Stimulated activated effector memory CD8-positive, alpha-beta T cell treated with anti-CD3 and anti-CD28 coated beads, Interleukin-12 subunit alpha, Interleukin-12 subunit beta, amount 100 ng/mL, for 72 hours (primary cell): ENCODE results near the gene ANKRD49.
"Not testable (repeated sequence)": the region's sequence is repeated elsewhere in the genome, so short reads cannot be mapped to it uniquely, and the experiment has no call there.

Experiments used
- ATAC-seq: fragments of 150-1000 bp; cut with Tn5 transposase; 2 replicates; pipeline ENCODE4 v1.10.0; 2021
- DNase-seq, 2 donors: peaks; one replicate each; pipeline ENCODE4 v3.0.0; 2021 to 2022; ENCODE audit warnings: low spot score in 2 of 2
- H3K27ac Mint-ChIP-seq: one replicate; pipeline ENCODE4 v1.8.0; 2022; ENCODE audit warnings: mild to moderate bottlenecking, mixed read lengths
- H3K36me3 Mint-ChIP-seq: one replicate; pipeline ENCODE4 v1.8.0; 2022; ENCODE audit warnings: mild to moderate bottlenecking, mixed read lengths
- H3K4me1 Mint-ChIP-seq: one replicate; pipeline ENCODE4 v1.8.0; 2022; ENCODE audit warnings: mixed read lengths
- H3K4me3 Mint-ChIP-seq: one replicate; pipeline ENCODE4 v1.8.0; 2022; ENCODE audit warnings: mild to moderate bottlenecking, mixed read lengths
- H3K9me3 Mint-ChIP-seq: one replicate; pipeline ENCODE4 v1.8.0; 2022; ENCODE audit warnings: mixed read lengths

The ANKRD49 gene

DNA sequence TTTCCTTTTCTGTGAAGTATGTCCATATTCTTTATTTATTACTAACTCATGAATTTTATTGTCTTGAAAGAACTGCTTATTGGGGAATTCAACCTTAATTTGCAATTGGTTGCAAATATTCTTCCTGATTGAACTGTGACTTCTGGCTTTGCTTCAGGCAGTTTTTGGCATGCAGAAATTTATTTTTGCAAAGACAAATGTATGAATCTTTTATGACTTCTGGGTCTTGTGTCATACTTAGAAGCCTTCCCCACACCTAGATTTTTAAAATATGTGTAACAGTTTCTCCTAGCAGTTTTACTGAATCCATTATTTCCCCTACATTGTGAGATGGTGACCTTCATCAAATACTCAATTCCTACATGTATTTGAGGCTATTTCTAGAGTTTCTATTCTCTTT lies 12.4 kb upstream of the ANKRD49 start:
- Mint-ChIP-seq H3K4me1 (peaks cover under 1% of the 10 kb centered on the region), H3K36me3 (peaks cover 97% of the 10 kb centered on the region)
- no peak for DNase-seq

DNA sequence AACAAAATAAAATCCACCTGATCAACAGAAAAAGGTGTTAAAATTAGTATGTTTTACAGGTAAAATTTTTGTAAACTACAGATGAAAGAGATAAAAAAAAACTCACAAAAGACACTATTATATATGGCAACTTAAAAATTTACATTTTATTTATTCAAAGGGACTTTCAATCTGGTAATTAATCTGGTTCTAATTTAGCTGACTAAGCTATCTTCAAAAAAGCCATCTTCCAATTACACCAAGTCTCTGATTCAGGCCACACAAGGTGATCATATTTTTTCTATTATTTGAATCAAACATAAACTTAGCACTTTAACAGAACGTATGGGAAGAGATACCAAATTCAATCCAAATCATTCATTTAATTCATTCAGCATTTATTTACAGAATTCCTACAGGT lies 7.7 kb upstream of the ANKRD49 start:
- no peak for ATAC-seq
- Mint-ChIP-seq H3K4me1 (peaks cover 6% of the 10 kb centered on the region), H3K27ac (no peak overlapping the region), H3K4me3 (no peak overlapping the region), H3K9me3 (no peaks in the 10 kb centered on the region), H3K36me3 (peaks cover 94% of the 10 kb centered on the region)
- no peak for DNase-seq

More for the DNA sequence above, 12.4 kb upstream of the ANKRD49 start:
- ATAC-seq = no peak
- Mint-ChIP-seq H3K9me3 (no peaks in the 10 kb centered on the region), H3K27ac (no peak overlapping the region), H3K4me3 (no peak overlapping the region)

DNA sequence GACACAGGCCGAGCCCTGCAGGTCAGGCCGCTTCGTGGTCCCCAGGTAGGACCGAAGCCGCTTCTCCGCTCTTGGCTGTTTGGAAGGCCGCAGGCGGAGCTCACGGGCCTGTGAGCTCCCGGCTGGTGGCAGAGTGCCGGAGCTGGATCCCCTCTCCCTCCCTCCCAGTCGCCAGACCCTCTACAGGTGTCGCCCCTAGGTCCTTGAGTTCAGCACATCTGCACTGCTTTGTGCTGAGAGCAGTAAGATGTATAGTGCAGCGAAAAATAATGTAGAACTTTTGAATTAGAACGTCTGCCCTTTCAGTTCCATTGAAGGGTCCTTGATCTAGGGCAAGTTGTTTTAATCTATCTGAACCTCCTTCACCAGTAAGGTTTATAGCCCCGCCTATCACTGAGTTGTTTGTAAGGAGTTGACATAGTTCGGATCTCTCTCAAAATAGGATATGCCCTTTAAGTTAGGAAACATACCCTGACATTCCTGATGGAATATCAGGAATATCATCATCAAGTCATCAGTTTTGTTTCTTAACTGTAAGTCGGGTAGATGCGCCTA lies 419 bp downstream of the ANKRD49 start:
- ATAC-seq (peak; percentile 80), DNase-seq (no peak)
- H3K4me1 Mint-ChIP-seq = peaks cover 17% of the 10 kb centered on the region
- peak overlapping the region; percentile 99 for H3K27ac Mint-ChIP-seq
- no peaks in the 10 kb centered on the region for H3K9me3 Mint-ChIP-seq
- peak overlapping the region; percentile 94 for H3K4me3 Mint-ChIP-seq
- H3K36me3 Mint-ChIP-seq = peaks cover 49% of the 10 kb centered on the region

DNA sequence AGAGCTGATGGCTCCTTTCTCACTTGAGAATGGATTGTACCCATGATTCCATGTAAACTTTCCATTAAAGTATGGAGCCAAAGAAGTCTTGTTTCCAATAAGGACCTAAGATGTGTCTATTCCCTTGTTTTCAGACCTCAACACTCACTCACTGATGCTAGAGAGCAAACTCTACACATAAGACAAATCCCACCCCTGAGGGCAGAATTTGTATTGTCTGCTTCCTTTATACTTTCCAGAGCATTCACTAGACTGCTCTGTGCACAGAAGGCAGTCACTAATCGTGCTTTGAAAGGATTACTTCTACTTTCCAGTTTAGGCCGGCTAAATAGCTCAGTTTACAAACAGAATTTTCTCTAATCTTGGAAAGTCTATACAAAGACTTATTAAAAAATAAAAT lies 6.4 kb downstream of the ANKRD49 start:
- no peak for ATAC-seq
- no peak for DNase-seq
- H3K4me3 Mint-ChIP-seq = no peak overlapping the region
- H3K9me3 Mint-ChIP-seq = no peaks in the 10 kb centered on the region
- H3K27ac Mint-ChIP-seq = peak overlapping the region; percentile 21
- peaks cover 64% of the 10 kb centered on the region for H3K36me3 Mint-ChIP-seq
- H3K4me1 Mint-ChIP-seq = peaks cover 4% of the 10 kb centered on the region

DNA sequence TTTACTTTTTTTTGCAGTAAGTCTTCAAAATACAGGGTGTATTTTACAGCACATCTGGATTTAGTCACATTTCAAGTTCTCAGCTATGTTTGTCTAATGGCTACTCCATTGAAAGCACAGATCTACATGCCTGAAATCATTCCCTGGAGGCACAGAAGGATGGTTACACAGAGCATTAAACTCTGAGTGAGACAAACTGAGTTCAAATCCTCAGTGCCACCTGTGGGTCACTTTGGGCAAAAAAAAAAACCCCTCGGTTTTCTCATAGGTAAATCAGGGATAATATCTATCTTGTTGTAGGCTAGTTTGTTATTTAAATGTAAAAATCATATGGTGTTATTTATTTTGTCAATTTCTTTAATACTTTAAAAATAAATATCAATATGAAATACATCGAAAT lies 7.7 kb downstream of the ANKRD49 start:
- Mint-ChIP-seq H3K36me3 (peaks cover 60% of the 10 kb centered on the region), H3K9me3 (no peaks in the 10 kb centered on the region), H3K27ac (no peak overlapping the region), H3K4me3 (no peak overlapping the region), H3K4me1 (no peaks in the 10 kb centered on the region)
- no peak for DNase-seq
- ATAC-seq = no peak

DNA sequence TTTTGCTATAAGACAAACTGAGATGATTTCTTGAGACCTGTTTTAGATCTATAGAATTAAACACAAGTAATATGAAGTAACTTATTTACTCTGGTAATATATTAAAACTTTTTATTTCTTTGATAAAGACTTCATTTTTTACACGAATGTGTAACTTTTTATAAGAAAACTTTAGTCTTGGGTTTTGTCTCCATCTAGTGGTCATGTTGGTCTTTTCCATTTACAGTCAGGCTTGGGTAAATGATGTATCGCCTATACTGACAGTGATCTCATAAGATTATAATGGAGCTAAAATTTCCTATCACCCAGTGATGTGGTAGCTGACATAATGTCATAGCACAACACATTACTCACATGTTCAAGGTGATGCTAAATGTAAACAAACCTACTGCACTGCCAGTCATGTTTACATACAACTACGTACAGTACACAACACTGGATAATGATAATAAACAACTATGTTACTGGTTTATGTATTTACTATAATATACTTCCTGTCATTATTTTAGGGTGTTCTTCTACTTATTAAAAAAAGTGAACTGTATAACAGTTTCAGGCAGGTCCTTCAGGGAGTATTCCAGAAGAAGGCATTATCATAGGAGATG lies 11.0 kb downstream of the ANKRD49 start:
- H3K27ac Mint-ChIP-seq = no peak overlapping the region
- H3K9me3 Mint-ChIP-seq = no peaks in the 10 kb centered on the region
- H3K4me1 Mint-ChIP-seq = no peaks in the 10 kb centered on the region
- no peak overlapping the region for H3K4me3 Mint-ChIP-seq
- DNase-seq (no peak), ATAC-seq (peak; percentile 76)
- H3K36me3 Mint-ChIP-seq = peaks cover 27% of the 10 kb centered on the region

DNA sequence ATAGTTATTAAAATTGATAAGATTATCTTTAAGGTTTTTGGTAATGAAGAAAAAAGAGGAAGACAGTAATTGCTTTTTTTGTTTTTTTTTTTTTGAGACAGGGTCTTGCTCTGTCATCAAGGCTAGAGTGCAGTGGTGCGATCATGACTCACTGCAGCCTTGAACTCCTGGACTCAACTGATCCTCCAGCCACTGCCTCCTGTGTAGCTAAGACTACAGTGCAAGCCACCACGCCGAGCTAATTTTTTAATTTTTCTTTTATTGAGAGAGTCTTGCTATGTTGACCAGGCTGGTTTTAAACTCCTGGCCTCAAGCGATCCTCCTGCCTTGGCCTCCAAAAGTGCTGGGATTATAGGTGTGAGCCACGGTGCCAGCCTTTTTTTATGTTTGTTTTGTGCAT lies 12.7 kb downstream of the ANKRD49 start:
- not testable (repeated sequence) for ATAC-seq, DNase-seq, H3K36me3 Mint-ChIP-seq, H3K9me3 Mint-ChIP-seq, H3K27ac Mint-ChIP-seq, H3K4me1 Mint-ChIP-seq, H3K4me3 Mint-ChIP-seq

DNA sequence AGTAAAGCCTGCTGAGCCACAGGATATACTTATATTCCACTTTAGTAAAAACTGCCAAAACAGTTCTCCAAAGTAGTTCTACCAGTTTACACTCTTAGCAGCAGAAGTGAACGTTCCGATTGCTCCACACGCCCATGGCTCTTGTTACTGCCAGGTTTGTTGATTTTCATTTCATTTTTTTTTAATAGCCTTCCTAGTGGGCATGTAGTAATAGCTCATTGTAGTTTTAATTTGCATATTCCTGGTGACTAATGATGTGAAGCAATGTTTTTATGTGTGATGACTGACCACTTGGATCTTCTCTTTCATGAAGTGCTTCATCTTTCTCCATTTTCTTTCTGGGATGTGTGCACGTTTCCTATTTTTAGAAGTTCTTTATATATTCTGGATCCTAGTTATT lies 13.7 kb downstream of the ANKRD49 start:
- Mint-ChIP-seq H3K4me3 (no peak overlapping the region), H3K27ac (no peak overlapping the region), H3K4me1 (peaks cover 9% of the 10 kb centered on the region), H3K36me3 (peaks cover 6% of the 10 kb centered on the region), H3K9me3 (no peaks in the 10 kb centered on the region)
- no peak for ATAC-seq
- DNase-seq = no peak

DNA sequence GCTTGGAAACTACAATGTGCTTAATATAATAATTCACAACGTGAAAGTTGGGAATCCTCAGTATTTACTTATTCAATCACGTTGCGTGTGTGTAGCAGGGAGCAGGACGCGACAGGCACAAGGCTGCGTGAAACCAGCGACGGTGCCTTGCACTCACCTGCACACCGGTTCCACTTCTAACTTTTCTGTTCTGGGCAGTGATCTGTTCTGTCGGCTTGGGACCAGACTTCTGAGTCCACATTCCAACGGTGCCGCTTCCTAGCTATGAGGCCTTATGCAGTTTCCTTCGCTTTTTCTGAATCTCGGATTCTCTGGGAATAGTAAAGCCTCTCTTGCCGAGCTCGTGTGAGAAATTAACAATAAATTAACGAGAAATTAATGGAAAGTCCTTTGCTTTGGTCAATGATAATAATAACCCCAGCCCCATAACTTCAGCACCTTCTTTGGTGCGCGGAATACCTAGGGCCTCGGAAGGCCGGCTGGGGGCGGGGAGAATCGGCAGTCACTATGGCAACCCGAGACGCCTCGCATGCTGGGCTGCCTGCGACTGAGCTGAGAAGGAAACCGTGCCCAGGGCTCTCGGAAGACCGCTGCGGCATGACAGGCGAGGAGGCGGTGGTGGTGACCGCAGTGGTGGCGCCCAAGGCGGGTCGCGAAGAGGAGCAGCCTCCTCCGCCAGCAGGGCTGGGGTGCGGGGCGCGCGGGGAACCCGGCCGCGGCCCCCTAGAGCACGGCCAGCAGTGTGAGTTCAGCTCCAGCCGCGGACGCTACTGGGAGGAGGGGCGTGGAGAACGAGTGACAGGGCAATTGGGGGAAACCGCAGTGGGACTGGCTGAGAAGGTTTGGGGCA lies 18.4 kb downstream of the ANKRD49 start, which contains the start of gene C11orf97:
Gene C11orf97 (plus strand): TSS at position 530 of the 850 bp plus-strand sequence. CDS start 68 bp downstream, at position 598.
- Mint-ChIP-seq H3K4me1 (peaks cover 10% of the 10 kb centered on the region), H3K27ac (peak within 1 kb of the TSS; percentile 54), H3K36me3 (no peaks in the 10 kb centered on the region), H3K4me3 (peak within 1 kb of the TSS; percentile 76), H3K9me3 (no peaks in the 10 kb centered on the region)
- ATAC-seq = peak; percentile 94
- peak; percentile 21 to 76 for DNase-seq

DNA sequence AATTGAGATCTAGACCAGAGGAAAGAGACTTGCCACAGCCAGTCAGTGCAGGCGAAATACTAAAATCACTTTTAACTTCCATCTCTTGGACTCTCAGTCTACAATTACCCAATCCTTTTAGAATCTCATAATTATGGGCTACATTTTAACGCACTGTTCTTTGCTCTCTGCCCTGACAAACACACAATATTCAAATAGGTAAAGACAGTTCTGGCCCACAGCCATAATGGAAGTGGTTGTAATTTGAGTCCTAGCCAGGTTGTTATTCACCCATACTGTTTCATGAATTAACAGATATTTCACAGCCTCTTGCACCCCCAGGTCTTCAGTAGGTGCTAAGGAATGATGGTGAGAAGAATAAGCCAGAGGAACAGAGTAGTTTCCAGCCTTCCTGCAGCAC lies 19.3 kb downstream of the ANKRD49 start:
- peak overlapping the region; percentile 76 for H3K4me3 Mint-ChIP-seq
- H3K4me1 Mint-ChIP-seq = peaks cover 10% of the 10 kb centered on the region
- no peak for ATAC-seq
- H3K36me3 Mint-ChIP-seq = no peaks in the 10 kb centered on the region
- H3K9me3 Mint-ChIP-seq = no peaks in the 10 kb centered on the region
- no peak for DNase-seq
- H3K27ac Mint-ChIP-seq = no peak overlapping the region

DNA sequence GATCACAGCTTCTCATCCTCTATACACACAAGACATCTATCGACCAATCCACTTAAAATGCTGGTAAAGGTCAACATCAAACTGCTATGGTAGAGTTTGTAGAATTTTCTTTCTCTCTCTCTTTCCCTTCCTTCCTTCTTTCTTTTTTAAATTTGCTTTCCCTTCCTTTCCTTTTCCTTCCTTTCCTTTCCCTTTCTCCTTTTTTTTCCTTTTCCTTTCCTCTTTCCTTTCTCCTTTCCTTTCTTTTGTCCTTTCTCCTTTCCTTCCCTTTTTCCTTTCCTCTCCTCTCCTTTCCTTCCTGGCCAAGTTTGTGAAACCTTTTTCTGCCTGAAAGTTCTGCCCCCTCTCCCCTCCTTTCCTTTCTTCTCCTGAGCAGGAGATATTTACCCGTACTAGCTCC lies 21.6 kb downstream of the ANKRD49 start:
- Mint-ChIP-seq H3K27ac (no peak overlapping the region), H3K4me3 (no peak overlapping the region), H3K9me3 (no peaks in the 10 kb centered on the region), H3K4me1 (peaks cover 10% of the 10 kb centered on the region), H3K36me3 (no peaks in the 10 kb centered on the region)
- DNase-seq = no peak
- no peak for ATAC-seq

DNA sequence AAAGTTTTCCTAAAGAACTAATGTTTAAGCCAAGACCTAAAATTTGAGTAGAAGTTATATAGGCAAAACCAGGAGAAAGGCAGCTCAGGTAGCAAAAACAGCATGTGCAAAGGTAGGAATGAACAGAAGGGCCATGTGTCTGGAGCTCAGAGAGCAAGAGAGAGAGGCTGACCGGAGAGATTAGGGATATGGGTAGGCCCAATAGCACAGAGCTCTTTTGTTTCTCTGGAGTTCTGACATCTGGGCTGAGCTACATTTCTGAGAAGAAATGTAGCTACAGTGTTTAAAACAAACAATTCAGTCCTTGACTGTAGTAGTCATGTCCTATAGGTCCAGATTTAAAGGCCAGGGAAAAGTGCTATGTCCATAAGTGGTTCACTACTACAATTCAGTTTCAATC lies 22.9 kb downstream of the ANKRD49 start:
- Mint-ChIP-seq H3K36me3 (no peaks in the 10 kb centered on the region), H3K9me3 (no peaks in the 10 kb centered on the region), H3K4me3 (no peak overlapping the region), H3K27ac (no peak overlapping the region), H3K4me1 (peaks cover 9% of the 10 kb centered on the region)
- ATAC-seq (no peak), DNase-seq (no peak)

DNA sequence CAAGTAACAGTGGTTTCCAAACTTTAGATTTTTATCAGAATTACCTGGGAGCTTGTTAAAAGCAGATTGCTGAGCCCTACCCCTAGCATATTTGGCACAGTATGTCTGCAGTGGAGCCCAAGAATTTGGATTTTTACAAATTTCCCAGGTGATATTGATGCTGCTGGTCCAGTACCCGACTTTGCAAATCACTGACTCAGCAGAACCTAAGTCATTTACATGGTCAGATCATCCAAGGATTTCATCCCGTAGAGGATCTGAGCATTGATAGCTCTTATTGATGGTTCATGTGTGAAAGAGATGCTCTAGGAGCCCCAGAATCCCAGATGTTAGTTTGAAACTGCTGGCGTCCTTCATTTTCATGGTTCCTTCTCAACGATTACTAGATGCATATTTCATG lies 24.5 kb downstream of the ANKRD49 start:
- Mint-ChIP-seq H3K9me3 (no peaks in the 10 kb centered on the region), H3K27ac (no peak overlapping the region), H3K4me1 (no peaks in the 10 kb centered on the region), H3K36me3 (no peaks in the 10 kb centered on the region), H3K4me3 (no peak overlapping the region)
- ATAC-seq = no peak
- no peak for DNase-seq

DNA sequence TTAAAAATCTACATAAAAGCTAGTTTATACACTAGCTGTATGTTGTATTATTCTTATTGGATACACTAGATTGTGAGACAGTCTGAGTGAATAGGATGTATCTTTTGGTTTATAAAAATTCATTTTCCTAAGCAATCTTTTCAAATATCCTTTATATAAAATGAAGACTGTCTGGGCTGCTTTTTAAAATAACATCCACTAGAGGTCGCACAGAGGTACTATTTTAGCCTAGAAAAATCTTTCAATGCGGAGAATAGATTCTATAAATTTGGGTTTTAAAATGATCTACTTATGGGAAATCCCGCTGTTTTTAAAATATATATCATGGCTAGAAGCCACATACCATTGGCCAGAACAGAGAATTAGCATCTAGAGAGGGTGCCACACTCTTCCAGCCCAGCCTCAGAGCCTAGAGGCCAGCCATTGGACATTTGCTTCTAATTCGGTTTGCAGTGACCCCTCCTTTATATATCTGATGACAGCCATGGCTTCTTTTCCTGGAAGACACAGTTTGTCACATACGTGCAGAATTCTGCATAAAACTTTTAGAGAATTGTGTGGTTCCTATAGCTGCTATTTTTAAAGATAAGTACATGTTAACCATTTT lies 25.8 kb downstream of the ANKRD49 start:
- ATAC-seq (no peak), DNase-seq (no peak)
- no peak overlapping the region for H3K27ac Mint-ChIP-seq
- no peaks in the 10 kb centered on the region for H3K36me3 Mint-ChIP-seq
- no peaks in the 10 kb centered on the region for H3K9me3 Mint-ChIP-seq
- H3K4me1 Mint-ChIP-seq = no peaks in the 10 kb centered on the region
- no peak overlapping the region for H3K4me3 Mint-ChIP-seq

DNA sequence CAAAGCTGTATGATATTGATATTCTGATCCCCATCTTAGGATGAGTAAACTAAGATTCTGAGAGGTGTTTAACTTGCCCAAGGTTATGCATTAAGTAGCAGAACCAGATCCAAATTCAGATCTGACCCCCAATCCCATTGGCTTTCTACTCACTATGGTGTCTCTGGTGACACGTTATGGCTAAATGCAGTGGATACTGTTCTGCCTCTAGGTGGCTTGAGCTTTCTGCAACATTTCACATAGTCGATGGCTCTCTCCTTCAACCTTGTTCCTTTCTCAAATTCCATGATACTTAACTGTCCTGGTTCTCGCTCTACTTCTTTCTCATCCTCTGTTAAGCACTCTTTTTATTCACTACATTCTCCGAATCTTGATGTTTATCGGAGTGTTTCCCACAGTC lies 27.9 kb downstream of the ANKRD49 start:
- DNase-seq = no peak
- peak; percentile 44 for ATAC-seq
- no peaks in the 10 kb centered on the region for H3K36me3 Mint-ChIP-seq

More for the DNA sequence above, 27.9 kb downstream of the ANKRD49 start:
- Mint-ChIP-seq H3K4me3 (no peak overlapping the region), H3K9me3 (no peaks in the 10 kb centered on the region), H3K27ac (no peak overlapping the region), H3K4me1 (no peaks in the 10 kb centered on the region)
